ENCODE results near the gene MBNL2.

GRCh38 chr13:97352815-97353214 is 130.7 kb downstream of the MBNL2 start:
- TF ChIP-seq CTCF (conservative IDR thresholded peaks at IDR 0.05; ENCODE audit: low read depth, low read length) (no peak), SMC3 (IDR thresholded peaks at IDR 0.05; ENCODE audit: low read depth, low read length) (no peak), POLR2A (IDR thresholded peaks at IDR 0.05; ENCODE audit: low read depth, low read length) (no peak), USF2 (IDR thresholded peaks at IDR 0.05; ENCODE audit: low read depth, low read length) (no peak), MAZ (IDR thresholded peaks at IDR 0.05; ENCODE audit: borderline replicate concordance, low read depth, low read length) (no peak)

Data from IMR-90 (cell line).